Suprapubic skin (tissue), 4 donors: Measurements from ENCODE around the gene MRPS10.

Source experiments
- EP300 ChIP-seq: sonication (generic); formaldehyde crosslinking; IDR thresholded peaks from one replicate; pipeline ENCODE4 v1.6.1; 2017; ENCODE audit warnings: antibody characterized with exemption
- POLR2A ChIP-seq, 2 donors: fragments of 450-650 bp; IDR thresholded peaks; one replicate each; pipeline ENCODE4 v1.6.1; 2017; ENCODE audit warnings: antibody characterized with exemption in 2 of 2, mild to moderate bottlenecking in 2 of 2, moderate library complexity in 2 of 2
- POLR2AphosphoS5 ChIP-seq, 3 donors: sonication (generic); formaldehyde crosslinking; IDR thresholded peaks; one replicate each; pipeline ENCODE4 v1.6.1; 2017; ENCODE audit warnings: antibody characterized with exemption in 3 of 3
- TF ChIP-seq, protein P1 (sequence below), 2 donors: fragments of 200-600 bp in 1 of 2; fragments of 450-650 bp in 1 of 2; sonication (generic) in 1 of 2; IDR thresholded peaks; one replicate each; pipeline ENCODE4 v1.5.1; 2016 to 2019; ENCODE audit warnings: antibody characterized with exemption in 2 of 2, mild to moderate bottlenecking in 1 of 2, moderate library complexity in 1 of 2

DNA sequence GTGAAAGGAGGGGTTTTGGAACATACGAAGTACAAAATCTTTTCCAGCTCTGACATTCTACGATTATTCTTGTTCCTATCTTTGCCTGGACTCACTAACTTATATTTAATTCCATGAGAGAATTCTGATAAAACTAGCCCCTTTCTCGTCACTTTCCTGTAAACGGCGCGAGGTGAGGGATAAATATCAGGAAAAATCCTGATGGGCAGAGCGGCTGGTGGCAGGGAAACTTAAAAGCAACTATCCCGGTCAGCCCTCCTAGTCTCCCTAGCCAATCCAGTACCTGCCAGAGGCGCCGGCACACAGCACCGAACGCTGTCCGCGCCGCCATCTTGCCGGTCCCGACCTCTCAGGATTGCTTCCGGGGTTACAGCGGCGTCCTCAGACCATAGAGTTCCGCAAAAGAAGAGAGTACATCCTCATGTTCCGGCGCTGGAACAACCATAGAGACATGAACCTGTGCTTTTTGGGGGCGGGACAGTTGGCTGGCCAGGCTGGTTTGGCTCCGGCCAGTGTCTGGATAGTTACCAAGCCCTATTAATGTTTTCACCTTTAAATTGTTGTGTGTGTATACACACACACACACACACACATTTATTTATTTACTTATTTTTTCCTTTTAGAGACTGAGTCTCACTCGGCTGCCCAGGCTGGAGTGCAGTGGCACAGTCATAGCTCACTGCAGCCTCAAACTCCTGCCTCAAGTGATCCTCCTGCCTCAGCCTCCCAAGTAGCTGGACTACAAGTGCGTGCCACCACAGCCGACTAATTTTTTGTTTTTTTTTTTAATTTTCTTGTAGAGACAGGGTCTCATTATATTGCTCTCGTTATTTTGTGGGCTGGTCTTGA is at the start of gene MRPS10:
- TF ChIP-seq POLR2AphosphoS5 (IDR thresholded peaks at IDR 0.05) (peak; percentile 67 to 93 (median 80)), EP300 (no peak), POLR2A (IDR thresholded peaks at IDR 0.05) (peak; percentile 75)
- TF ChIP-seq, protein P1, sequence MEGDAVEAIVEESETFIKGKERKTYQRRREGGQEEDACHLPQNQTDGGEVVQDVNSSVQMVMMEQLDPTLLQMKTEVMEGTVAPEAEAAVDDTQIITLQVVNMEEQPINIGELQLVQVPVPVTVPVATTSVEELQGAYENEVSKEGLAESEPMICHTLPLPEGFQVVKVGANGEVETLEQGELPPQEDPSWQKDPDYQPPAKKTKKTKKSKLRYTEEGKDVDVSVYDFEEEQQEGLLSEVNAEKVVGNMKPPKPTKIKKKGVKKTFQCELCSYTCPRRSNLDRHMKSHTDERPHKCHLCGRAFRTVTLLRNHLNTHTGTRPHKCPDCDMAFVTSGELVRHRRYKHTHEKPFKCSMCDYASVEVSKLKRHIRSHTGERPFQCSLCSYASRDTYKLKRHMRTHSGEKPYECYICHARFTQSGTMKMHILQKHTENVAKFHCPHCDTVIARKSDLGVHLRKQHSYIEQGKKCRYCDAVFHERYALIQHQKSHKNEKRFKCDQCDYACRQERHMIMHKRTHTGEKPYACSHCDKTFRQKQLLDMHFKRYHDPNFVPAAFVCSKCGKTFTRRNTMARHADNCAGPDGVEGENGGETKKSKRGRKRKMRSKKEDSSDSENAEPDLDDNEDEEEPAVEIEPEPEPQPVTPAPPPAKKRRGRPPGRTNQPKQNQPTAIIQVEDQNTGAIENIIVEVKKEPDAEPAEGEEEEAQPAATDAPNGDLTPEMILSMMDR (IDR thresholded peaks at IDR 0.05) = no peak
